Ascending aorta (tissue), 2 donors: Measurements from ENCODE around the gene ZDHHC19. TPM values are rescaled to one million over a fixed set of nuclear protein-coding genes. Genes with fewer than 3 reads are reported as not detected.

Experiments used
- DNase-seq, 2 donors: peaks; one replicate each; pipeline ENCODE4 v3.0.0-alpha.2; 2019; ENCODE audit warnings: low spot score in 2 of 2
- H3K27ac ChIP-seq, 2 donors: fragments of 200-600 bp; sonication (generic); one replicate each; pipeline ENCODE4 v1.5.1; 2016 to 2017; ENCODE audit warnings: mild to moderate bottlenecking in 1 of 2
- H3K27me3 ChIP-seq: fragments of 200-600 bp; sonication (generic); one replicate; pipeline ENCODE4 v1.5.1; 2017
- H3K36me3 ChIP-seq, 2 donors: fragments of 200-600 bp; sonication (generic); one replicate each; pipeline ENCODE4 v1.5.1; 2016
- H3K4me1 ChIP-seq, 2 donors: fragments of 200-600 bp; sonication (generic); one replicate each; pipeline ENCODE4 v1.5.1; 2016 to 2017; ENCODE audit warnings: mild to moderate bottlenecking in 1 of 2
- H3K4me3 ChIP-seq, 2 donors: fragments of 200-600 bp; sonication (generic); one replicate each; pipeline ENCODE4 v1.5.1; 2016 to 2017; ENCODE audit warnings: mild to moderate bottlenecking in 1 of 2
- H3K9me3 ChIP-seq, 2 donors: fragments of 200-600 bp; sonication (generic); one replicate each; pipeline ENCODE4 v1.5.1; 2016
- CTCF ChIP-seq, 3 experiments: fragments of 200-600 bp in 2 of 3; fragments of 450-650 bp in 1 of 3; sonication (generic) in 2 of 3; IDR thresholded peaks; one replicate each; pipeline ENCODE4 v1.5.1; 2016 to 2019; ENCODE audit warnings: antibody characterized with exemption in 3 of 3, mild to moderate bottlenecking in 1 of 3, moderate library complexity in 1 of 3
- intact Hi-C: fragments of 100-400 bp; cut with DNase I; formaldehyde crosslinking; loops from one replicate; pipeline ENCODE4 v1.15.1; 2023
- total RNA-seq: library from RNA; depleted of rRNA; stranded (reverse); fragments of >200 nt; gene quantifications from one replicate; pipeline ENCODE4 v1.1.0, GENCODE V29; 2016

The ZDHHC19 gene
- total RNA-seq, 1 donor from 2014 or later = not detected

- intact Hi-C loops = no loop called here
- no peak for TF ChIP-seq CTCF (IDR thresholded peaks at IDR 0.05)
- H3K4me3 ChIP-seq = no peak overlapping the region
Measured at GRCh38 chr3:196202516-196202970, 8.7 kb downstream of the ZDHHC19 start.

DNA sequence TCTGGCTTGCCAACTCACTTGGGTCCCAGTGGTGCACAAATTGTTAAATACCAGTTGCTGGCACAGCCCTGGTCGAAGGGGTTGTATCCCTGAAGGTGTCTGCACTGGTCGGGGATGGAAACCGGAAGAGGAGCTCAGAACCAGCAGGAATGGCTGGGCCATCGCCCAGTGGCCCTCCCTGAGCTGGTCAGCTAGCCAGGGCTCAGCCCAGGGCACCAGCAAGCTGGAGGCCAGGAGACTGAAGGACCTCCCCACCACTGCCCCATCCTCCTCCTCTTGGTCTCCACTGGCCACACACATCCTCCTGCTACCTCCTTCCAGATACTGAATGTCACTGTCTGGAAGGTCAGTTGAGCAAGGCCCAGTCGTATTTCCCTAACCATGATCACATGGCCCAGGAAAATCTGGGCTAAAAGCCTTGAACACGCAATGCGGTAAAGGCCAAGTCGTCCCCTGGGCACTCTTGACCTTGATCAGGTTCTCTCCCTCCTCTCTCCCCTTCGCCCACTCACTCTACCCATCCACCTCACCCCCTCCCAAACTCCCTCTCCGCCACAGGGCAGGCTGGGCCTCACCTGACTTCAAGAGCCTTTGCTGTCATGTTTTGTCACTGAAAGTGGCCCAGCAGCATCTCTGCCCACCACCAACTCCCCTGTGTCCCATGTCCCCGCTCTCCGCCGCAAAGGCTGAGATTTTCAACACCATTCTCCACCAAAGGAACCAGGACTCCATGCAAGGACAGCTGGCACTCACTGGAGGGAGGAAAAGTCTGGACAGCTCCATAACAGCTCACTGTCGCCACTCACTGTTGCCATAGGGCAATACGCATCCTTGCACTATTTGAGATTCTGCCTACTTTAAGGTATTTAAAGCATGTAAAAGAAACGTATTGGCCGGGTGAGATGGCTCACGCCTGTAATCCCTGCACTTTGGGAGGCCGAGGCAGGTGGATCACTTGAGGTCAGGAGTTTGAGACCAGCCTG, 12.1 kb downstream of the ZDHHC19 start:
- no peak overlapping the region for H3K27ac ChIP-seq
- no peaks in the 10 kb centered on the region for H3K4me1 ChIP-seq
- intact Hi-C loops = loop anchor here (5.0 kb wide), 1 partner anchor 127 kb away; no protein-coding TSS in a partner anchor
- no peaks in the 10 kb centered on the region for H3K27me3 ChIP-seq
- DNase-seq = no peak
- no peaks in the 10 kb centered on the region for H3K9me3 ChIP-seq
- no peaks in the 10 kb centered on the region for H3K36me3 ChIP-seq
- TF ChIP-seq CTCF (IDR thresholded peaks at IDR 0.05) = no peak
- no peak overlapping the region for H3K4me3 ChIP-seq

More at GRCh38 chr3:196202516-196202970, 8.7 kb downstream of the ZDHHC19 start:
- peak in 1 of 2 donors; percentile 73 for DNase-seq
- no peaks in the 10 kb centered on the region for H3K27me3 ChIP-seq
- no peaks in the 10 kb centered on the region for H3K4me1 ChIP-seq
- H3K9me3 ChIP-seq = no peaks in the 10 kb centered on the region
- no peak overlapping the region for H3K27ac ChIP-seq
- no peaks in the 10 kb centered on the region for H3K36me3 ChIP-seq

DNA sequence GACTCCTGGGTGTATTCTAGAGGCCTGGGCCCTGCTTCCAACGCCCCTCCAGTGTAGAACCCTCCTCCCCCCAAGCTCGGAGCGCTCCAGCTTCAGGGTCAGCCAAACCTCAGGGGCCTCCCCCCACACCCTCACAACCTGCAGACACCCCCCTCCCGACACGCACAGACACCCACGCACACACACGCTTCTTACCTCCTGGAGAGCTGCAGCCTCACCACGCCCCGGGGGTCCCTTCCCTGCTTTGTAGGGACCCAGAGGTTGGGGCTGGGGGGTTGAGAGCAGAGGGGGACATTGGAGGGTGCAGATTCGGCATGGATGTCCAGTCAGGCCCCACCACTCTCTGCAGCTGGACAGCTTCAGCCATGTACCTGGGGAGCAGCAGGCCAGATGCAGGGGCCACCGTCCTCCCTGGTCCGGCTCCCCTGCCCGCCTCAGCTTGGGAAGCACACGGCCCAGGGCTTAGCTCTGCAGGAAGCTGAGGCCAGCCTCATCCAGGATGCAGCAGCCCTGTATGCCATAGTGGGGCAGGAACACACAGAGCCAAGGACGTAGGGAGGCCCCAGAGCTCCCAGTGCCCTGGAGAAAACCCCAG, 13.0 kb downstream of the ZDHHC19 start:
- intact Hi-C loops = loop anchor here (5.0 kb wide), 1 partner anchor 126 kb away; no protein-coding TSS in a partner anchor
- Histone ChIP-seq H3K9me3 (no peaks in the 10 kb centered on the region), H3K4me3 (no peak overlapping the region), H3K27ac (no peak overlapping the region), H3K27me3 (no peaks in the 10 kb centered on the region), H3K4me1 (no peaks in the 10 kb centered on the region), H3K36me3 (no peaks in the 10 kb centered on the region)
- DNase-seq = no peak
- no peak for TF ChIP-seq CTCF (IDR thresholded peaks at IDR 0.05)

DNA sequence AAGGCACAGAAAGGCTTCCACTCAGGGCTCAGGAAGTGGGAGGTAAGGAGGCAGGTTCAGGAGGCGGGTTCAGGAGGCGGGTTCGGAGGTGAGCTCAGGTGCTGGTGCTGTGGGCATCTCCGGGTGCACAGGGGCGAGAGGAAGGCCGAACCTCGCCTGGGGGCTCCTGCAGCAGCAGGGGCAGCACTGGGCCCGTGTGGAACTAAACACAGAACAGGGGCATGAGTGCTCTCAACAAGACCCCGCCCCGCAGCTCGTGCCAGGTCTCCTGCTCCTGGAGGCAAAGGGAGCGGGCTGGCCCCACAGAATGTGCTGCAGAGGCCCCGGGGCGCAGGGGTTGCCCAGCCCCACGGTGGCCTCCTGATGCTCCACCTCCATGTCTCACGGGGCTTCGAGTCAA, 13.7 kb downstream of the ZDHHC19 start:
- Histone ChIP-seq H3K4me1 (no peaks in the 10 kb centered on the region), H3K27ac (no peak overlapping the region), H3K9me3 (no peaks in the 10 kb centered on the region), H3K4me3 (no peak overlapping the region), H3K36me3 (no peaks in the 10 kb centered on the region), H3K27me3 (no peaks in the 10 kb centered on the region)
- TF ChIP-seq CTCF (IDR thresholded peaks at IDR 0.05) = no peak
- DNase-seq = no peak
- intact Hi-C loops = loop anchor here (5.0 kb wide), 1 partner anchor 125 kb away; no protein-coding TSS in a partner anchor

DNA sequence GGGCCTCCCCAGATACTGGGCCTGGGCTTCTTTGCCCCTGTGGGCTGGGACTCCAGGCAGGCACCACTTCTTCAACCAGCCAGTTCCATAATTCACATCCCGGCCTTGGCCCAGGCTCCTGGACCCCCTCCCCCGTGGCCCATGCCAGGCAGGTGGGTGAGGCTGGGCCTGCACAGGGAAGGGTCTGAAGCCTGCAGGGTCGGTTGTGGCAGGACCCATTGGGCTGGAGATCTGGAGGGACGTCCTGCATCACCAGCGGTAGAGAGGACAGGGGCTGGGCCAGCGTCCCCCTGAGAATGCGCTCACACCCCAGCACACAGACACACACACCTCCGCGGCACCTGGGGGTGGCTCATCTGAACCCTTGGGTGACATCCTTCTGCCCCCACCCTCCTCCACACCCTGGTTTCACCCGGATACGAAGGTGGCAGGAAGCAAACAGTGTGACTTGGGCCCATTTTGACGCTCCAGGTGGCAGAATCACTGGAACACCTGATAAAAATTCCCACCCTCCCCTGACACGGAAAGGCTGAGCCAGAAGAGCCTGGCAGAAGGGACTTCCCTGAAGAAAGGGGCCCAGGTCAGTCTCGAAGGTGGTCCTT, 15.4 kb downstream of the ZDHHC19 start:
- no peak for DNase-seq
- Histone ChIP-seq H3K4me3 (no peak overlapping the region), H3K9me3 (no peaks in the 10 kb centered on the region), H3K4me1 (no peaks in the 10 kb centered on the region), H3K27me3 (no peaks in the 10 kb centered on the region), H3K36me3 (no peaks in the 10 kb centered on the region), H3K27ac (no peak overlapping the region)
- intact Hi-C loops = loop anchor here (5.0 kb wide), 1 partner anchor 123 kb away; no protein-coding TSS in a partner anchor
- TF ChIP-seq CTCF (IDR thresholded peaks at IDR 0.05) = no peak
